ENCODE results near the gene IDH2. TPM values are rescaled to one million over a fixed set of nuclear protein-coding genes. Genes with fewer than 3 reads are reported as not detected.

Gene IDH2
- total and polyA plus RNA-seq, 10 of the 15 experiments (the other 5 are each of a cell fraction or from before 2014, with no cell fraction given), result 2.3 to 358 (median 242) TPM

- TF ChIP-seq CEBPB (IDR thresholded peaks at IDR 0.05; ENCODE audit: borderline replicate concordance in 1 of 2, low read depth in 2 of 2, low read length in 2 of 2), result no peak
- TF ChIP-seq SIX5 (IDR thresholded peaks at IDR 0.05; ENCODE audit: low read depth, low read length, severe bottlenecking), result no peak
- TF ChIP-seq EGR1 (IDR thresholded peaks at IDR 0.05; ENCODE audit: borderline replicate concordance in 1 of 2, low read depth in 2 of 2, low read length in 2 of 2), result no peak
- no peak for TF ChIP-seq KDM1A (IDR thresholded peaks at IDR 0.05; ENCODE audit: borderline replicate concordance)
- TF ChIP-seq MYC (IDR thresholded peaks at IDR 0.05; ENCODE audit: insufficient read depth, insufficient read length, insufficient replicate concordance, low read length, severe bottlenecking), result no peak
Measured at GRCh38 chr15:90072978-90073640, 29.2 kb downstream of the IDH2 start (continued).

GRCh38 chr15:90071220-90071807 lies 31.0 kb downstream of the IDH2 start:
- 51% methylated on average over 4 of the region's 5 CpGs for WGBS (ENCODE audit: insufficient coverage, insufficient replicate concordance, low lambda C conversion rate, missing lambda C conversion rate)
- ChIA-PET CTCF (interaction anchor here (0.6 to 7.5 kb wide), 44 partner anchors 8 to 864 kb away, joined by 3 to 85 read pairs (median 4); partner anchors contain the start of gene UNC45A), RAD21 (ENCODE audit: unreplicated experiment) (interaction anchor here (0.7 to 4.0 kb wide), 20 partner anchors 11 to 310 kb away, joined by 3 to 41 read pairs (median 4); partner anchors contain the start of genes AP3S2 and ZNF710), POLR2A (interaction anchor here (0.7 to 1.5 kb wide), 3 partner anchors 29 to 1597 kb away, joined by 3 to 5 read pairs (median 3); no protein-coding TSS in a partner anchor), SMC1A (ENCODE audit: uncharacterized antibody, unreplicated experiment) (interaction anchor here (0.7 to 3.5 kb wide), 24 partner anchors 9 to 331 kb away, joined by 3 to 32 read pairs (median 4); no protein-coding TSS in a partner anchor)
- FAIRE-seq (no peak), DNase-seq (ENCODE audit: low read depth, low spot score) (peak; percentile 54), ATAC-seq (peak; percentile 98)
- BruUV-seq (replicated peaks), result no TSS peak
- H3K4me3 ChIP-seq, result no peak overlapping the region
- in situ Hi-C loops (cut with MboI) (loop anchor here (5.0 kb wide), 1 partner anchor 174 kb away; no protein-coding TSS in a partner anchor), intact Hi-C loops (cut with micrococcal nuclease; ENCODE audit: unreplicated experiment) (loop anchor here (1.0 to 5.0 kb wide), 4 partner anchors 39 to 329 kb away; no protein-coding TSS in a partner anchor)
- no peaks in the 10 kb centered on the region for H3K79me2 ChIP-seq (ENCODE audit: control insufficient read depth, insufficient read depth, low read length)
- no peaks in the 10 kb centered on the region for H4K20me1 ChIP-seq (ENCODE audit: control insufficient read depth, insufficient read depth)
- no peak overlapping the region for H2AFZ ChIP-seq (ENCODE audit: control insufficient read depth, low read depth, low read length)
- H3K4me1 ChIP-seq (ENCODE audit: control insufficient read depth, insufficient read depth, low read length), result no peaks in the 10 kb centered on the region
- H3K27me3 ChIP-seq (replicated peaks in 1 of 2; ENCODE audit: control insufficient read depth in 2 of 2, insufficient read depth in 2 of 2, low read length in 1 of 2), result no peaks in the 10 kb centered on the region
- no peak overlapping the region for H3K27ac ChIP-seq (ENCODE audit: control insufficient read depth, insufficient read depth)
- no peak overlapping the region for H3K9ac ChIP-seq (ENCODE audit: control insufficient read depth, insufficient read depth, low read length)
- no peak overlapping the region for H3K4me2 ChIP-seq (ENCODE audit: control insufficient read depth, insufficient read depth)
- H3K36me3 ChIP-seq (ENCODE audit: control insufficient read depth in 2 of 2, insufficient read depth in 2 of 2, low read length in 1 of 2), result peaks cover 33 to 40% of the 10 kb centered on the region in 2 experiments
- H3K9me3 ChIP-seq (replicated peaks; ENCODE audit: control insufficient read depth, insufficient read depth, low read length), result no peaks in the 10 kb centered on the region
- TF ChIP-seq SMC3 (IDR thresholded peaks at IDR 0.05; ENCODE audit: borderline replicate concordance, low read length) (peak; percentile 96), NRF1 (conservative IDR thresholded peaks at IDR 0.05; ENCODE audit: low read depth, low read length) (no peak), NBN (IDR thresholded peaks at IDR 0.05) (peak; percentile 22; the same call in 1 of the 2 replicates), HDGF (IDR thresholded peaks at IDR 0.05) (no peak), YY1 (IDR thresholded peaks at IDR 0.05; ENCODE audit: low read depth, low read length) (peak; percentile 65), RUNX3 (IDR thresholded peaks at IDR 0.05; ENCODE audit: low read length) (0 out of 2 replicates have a peak, but pooled peaks have one; percentile 10), CTCF (IDR thresholded peaks at IDR 0.05 in 2 of 3, conservative IDR thresholded peaks at IDR 0.05 in 1 of 3; ENCODE audit: control insufficient read depth in 2 of 3, extremely low read depth in 1 of 3, insufficient read depth in 1 of 3, low read depth in 3 of 3, low read length in 3 of 3) (peak; percentile 79 to 89 (median 81)), ZBTB11 (CRISPR knock-in tag; IDR thresholded peaks at IDR 0.05) (no peak), TCF12 (IDR thresholded peaks at IDR 0.05; ENCODE audit: low read depth, low read length) (no peak), MEF2A (IDR thresholded peaks at IDR 0.05; ENCODE audit: insufficient read depth, low read depth, low read length) (0 out of 2 replicates have a peak, but pooled peaks have one; percentile 7), SRF (IDR thresholded peaks at IDR 0.05; ENCODE audit: low read depth in 2 of 2, low read length in 2 of 2) (no peak)

Measured in GM12878 (cell line).